ENCODE measurements around the gene PPP1R2B. TPM values are rescaled to one million over a fixed set of nuclear protein-coding genes. Genes with fewer than 3 reads are reported as not detected.
"Not testable (repeated sequence)": the region's sequence is repeated elsewhere in the genome, so short reads cannot be mapped to it uniquely, and the experiment has no call there.

Gene PPP1R2B
- total RNA-seq, 2 donors from 2014 or later, result 0.30 to 0.64 TPM

DNA sequence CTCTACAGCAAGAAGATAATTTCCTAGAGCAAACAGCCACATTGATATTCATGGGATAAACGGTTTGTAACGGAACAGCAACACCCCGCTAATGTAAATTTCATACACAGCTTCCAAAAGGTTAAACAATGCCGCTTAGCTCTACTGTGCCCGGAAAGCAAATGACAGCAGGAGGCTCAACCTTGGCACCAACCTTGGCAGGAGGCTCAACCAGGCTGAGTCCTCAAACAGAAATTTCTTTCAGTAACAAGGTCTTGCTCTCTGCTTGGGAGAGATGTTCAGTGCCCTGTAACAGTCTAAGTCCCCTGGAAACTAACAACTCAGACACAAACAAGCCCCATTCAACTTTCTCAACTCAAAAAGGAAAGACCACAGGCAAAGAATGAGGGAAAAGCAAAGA lies 11.1 kb upstream of the PPP1R2B start:
- ATAC-seq (replicated peaks), result no peak
- H3K9me3 Mint-ChIP-seq, result no peaks in the 10 kb centered on the region
- H3K36me3 Mint-ChIP-seq (ENCODE audit: low read depth), result no peaks in the 10 kb centered on the region
- H3K4me1 Mint-ChIP-seq, result no peaks in the 10 kb centered on the region
- peaks cover 12% of the 10 kb centered on the region for H3K27me3 Mint-ChIP-seq
- H3K27ac Mint-ChIP-seq, result no peak overlapping the region
- no peak overlapping the region for H3K4me3 Mint-ChIP-seq

- no peak overlapping the region for H3K27ac Mint-ChIP-seq
- no peaks in the 10 kb centered on the region for H3K9me3 Mint-ChIP-seq
- H3K4me3 Mint-ChIP-seq, result no peak overlapping the region
- ATAC-seq (replicated peaks), result no peak
- no peaks in the 10 kb centered on the region for H3K4me1 Mint-ChIP-seq
- peaks cover 17% of the 10 kb centered on the region for H3K27me3 Mint-ChIP-seq
- no peaks in the 10 kb centered on the region for H3K36me3 Mint-ChIP-seq (ENCODE audit: low read depth)
These were observed 8.4 kb upstream of the PPP1R2B start for GRCh38 chr5:156841737-156842136.

- ATAC-seq (replicated peaks), result no peak
- H3K9me3 Mint-ChIP-seq, result peaks cover 13% of the 10 kb centered on the region
- no peaks in the 10 kb centered on the region for H3K36me3 Mint-ChIP-seq (ENCODE audit: low read depth)
- H3K4me1 Mint-ChIP-seq, result no peaks in the 10 kb centered on the region
- no peak overlapping the region for H3K4me3 Mint-ChIP-seq
- H3K27me3 Mint-ChIP-seq, result peaks cover 37% of the 10 kb centered on the region
- no peak overlapping the region for H3K27ac Mint-ChIP-seq
These were observed 3.2 kb upstream of the PPP1R2B start for GRCh38 chr5:156846914-156847313.

- Mint-ChIP-seq H3K27me3 (peaks cover 37% of the 10 kb centered on the region), H3K9me3 (peaks cover 13% of the 10 kb centered on the region)
- H3K27ac Mint-ChIP-seq; H3K36me3 Mint-ChIP-seq (ENCODE audit: low read depth); ATAC-seq (replicated peaks); H3K4me1 Mint-ChIP-seq; H3K4me3 Mint-ChIP-seq: not testable (repeated sequence)
These were observed 1.6 kb upstream of the PPP1R2B start for GRCh38 chr5:156848447-156848846.

- H3K4me1 Mint-ChIP-seq, result no peaks in the 10 kb centered on the region
- ATAC-seq (replicated peaks), result no peak
- no peak overlapping the region for H3K4me3 Mint-ChIP-seq
- peaks cover 20% of the 10 kb centered on the region for H3K9me3 Mint-ChIP-seq
- H3K27ac Mint-ChIP-seq, result no peak overlapping the region
- no peaks in the 10 kb centered on the region for H3K36me3 Mint-ChIP-seq (ENCODE audit: low read depth)
- H3K27me3 Mint-ChIP-seq, result peaks cover 41% of the 10 kb centered on the region
These were observed 1.8 kb downstream of the PPP1R2B start for GRCh38 chr5:156851880-156852279.

DNA sequence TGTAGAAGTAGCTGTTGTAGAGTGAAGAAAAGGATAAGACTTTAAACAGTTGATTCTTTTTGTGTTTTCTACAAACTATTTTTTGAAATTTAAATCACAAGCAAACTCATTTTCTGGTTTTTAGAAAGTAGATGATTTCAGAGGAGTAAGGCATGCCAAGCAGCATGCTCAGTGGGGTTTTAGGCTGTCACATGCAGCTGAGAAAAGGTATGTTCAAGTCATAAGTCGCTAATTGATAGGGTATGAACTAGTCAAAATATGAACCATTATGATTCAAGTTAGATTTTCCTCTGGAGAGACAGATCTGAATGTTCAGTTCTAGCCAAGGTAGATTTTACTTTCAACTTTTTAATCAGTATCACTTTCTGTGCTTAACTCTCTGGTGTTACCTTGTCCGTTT lies 3.0 kb downstream of the PPP1R2B start:
- ATAC-seq (replicated peaks), result peak; percentile 46
- H3K36me3 Mint-ChIP-seq (ENCODE audit: low read depth); H3K4me1 Mint-ChIP-seq: not testable (repeated sequence)

DNA sequence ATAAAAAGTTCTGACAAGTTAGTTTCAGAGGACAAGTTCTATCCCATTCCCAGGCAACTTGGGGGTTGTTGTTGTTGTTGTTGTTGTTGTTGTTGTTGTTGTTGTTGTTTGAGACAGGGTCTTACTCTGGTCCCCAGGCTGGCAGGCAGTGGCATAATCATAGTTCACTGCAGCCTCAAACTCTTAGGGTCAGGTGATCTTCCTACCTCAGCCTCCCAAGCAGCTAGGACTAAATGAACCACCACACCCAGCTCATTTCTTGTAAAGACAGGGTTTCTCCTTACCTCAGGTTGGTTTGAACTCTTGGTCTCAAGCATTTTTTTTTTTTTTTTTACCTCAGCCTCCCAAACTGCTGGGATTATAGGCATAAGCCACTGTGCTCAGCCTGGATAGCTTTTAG lies 15.3 kb downstream of the PPP1R2B start:
- Mint-ChIP-seq H3K4me3 (no peak overlapping the region), H3K27ac (no peak overlapping the region), H3K4me1 (no peaks in the 10 kb centered on the region), H3K36me3 (ENCODE audit: low read depth) (no peaks in the 10 kb centered on the region), H3K9me3 (no peaks in the 10 kb centered on the region), H3K27me3 (no peaks in the 10 kb centered on the region)
- ATAC-seq (replicated peaks), result no peak

More for the DNA sequence above, 3.0 kb downstream of the PPP1R2B start:
- H3K4me3 Mint-ChIP-seq, H3K27ac Mint-ChIP-seq: not testable (repeated sequence)
- H3K9me3 Mint-ChIP-seq, result peaks cover 14% of the 10 kb centered on the region
- H3K27me3 Mint-ChIP-seq, result peaks cover 29% of the 10 kb centered on the region

DNA sequence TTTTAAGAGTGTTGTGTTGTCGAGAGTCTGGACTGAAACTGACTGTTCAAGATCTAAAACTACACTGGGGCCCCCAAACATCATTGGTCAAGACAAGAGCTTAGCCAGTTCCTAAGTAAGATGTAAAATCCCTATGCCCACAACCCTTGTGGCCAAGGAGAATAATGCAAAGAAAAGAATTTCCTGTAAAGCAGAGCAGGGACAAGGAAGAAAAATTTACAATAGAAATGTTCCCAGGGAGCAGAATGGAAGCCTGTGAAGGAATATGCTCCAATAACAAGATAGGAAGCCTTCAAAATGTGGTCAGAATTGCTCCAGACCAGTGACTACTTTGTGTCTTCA lies 20.4 kb downstream of the PPP1R2B start:
- Mint-ChIP-seq H3K36me3 (ENCODE audit: low read depth) (no peaks in the 10 kb centered on the region), H3K4me1 (no peaks in the 10 kb centered on the region), H3K9me3 (peaks cover 4% of the 10 kb centered on the region), H3K4me3 (no peak overlapping the region), H3K27ac (no peak overlapping the region), H3K27me3 (no peaks in the 10 kb centered on the region)
- no peak for ATAC-seq (replicated peaks)

DNA sequence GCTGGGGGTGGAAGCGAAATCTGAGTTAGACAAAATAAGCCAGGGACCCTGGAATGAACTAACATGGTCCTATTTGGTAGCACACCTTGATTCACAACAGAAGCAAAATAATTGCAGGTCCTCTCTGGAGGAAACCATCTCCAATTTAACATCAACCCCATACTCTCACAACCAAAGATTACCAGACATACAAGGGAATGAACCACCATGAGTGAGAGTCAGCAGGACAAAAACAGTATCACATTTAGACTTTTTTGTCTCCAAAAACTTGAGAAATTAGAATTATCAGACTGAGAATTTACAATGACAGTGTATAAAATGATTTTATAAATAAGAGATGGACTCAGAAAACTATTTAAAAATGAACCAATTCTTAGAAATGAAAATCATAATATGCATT lies 21.1 kb downstream of the PPP1R2B start:
- H3K4me1 Mint-ChIP-seq, result no peaks in the 10 kb centered on the region
- ATAC-seq (replicated peaks), result no peak
- no peaks in the 10 kb centered on the region for H3K36me3 Mint-ChIP-seq (ENCODE audit: low read depth)
- H3K4me3 Mint-ChIP-seq, result no peak overlapping the region
- no peaks in the 10 kb centered on the region for H3K27me3 Mint-ChIP-seq
- peaks cover 4% of the 10 kb centered on the region for H3K9me3 Mint-ChIP-seq
- H3K27ac Mint-ChIP-seq, result no peak overlapping the region

DNA sequence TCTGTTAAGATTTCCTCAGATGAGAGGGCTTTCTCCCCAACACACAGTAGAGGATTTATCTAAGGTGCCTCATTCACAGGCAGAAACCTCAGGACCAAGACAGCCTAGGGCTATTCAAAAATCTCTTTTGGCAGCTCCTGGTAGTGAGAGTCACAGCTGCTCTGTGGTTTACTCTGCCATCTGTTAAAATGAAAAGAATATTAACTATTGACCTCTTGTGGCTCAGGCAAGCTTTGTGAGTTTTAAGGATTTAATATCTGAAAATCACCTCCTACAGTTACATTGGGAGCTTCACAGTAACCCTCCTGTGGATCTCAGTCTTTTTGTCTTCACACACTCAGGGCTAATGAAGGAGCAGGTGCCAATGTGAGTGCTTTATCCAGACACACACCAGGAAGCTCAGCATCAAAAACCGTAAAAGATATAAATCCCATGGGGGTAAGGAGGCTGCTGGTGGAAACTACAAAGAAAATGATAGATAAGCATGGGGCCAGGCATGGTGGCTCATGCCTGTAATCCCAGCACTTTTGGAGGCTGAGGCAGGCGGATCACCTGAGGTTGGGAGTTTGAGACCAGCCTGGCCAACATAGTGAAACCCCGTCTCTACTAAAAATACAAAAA lies 29.7 kb downstream of the PPP1R2B start:
- Mint-ChIP-seq H3K27ac (no peak overlapping the region), H3K27me3 (no peaks in the 10 kb centered on the region), H3K4me1 (no peaks in the 10 kb centered on the region), H3K9me3 (no peaks in the 10 kb centered on the region), H3K4me3 (no peak overlapping the region), H3K36me3 (ENCODE audit: low read depth) (no peaks in the 10 kb centered on the region)
- no peak for ATAC-seq (replicated peaks)

- no peak overlapping the region for H3K27ac Mint-ChIP-seq
- no peak overlapping the region for H3K4me3 Mint-ChIP-seq
- no peaks in the 10 kb centered on the region for H3K9me3 Mint-ChIP-seq
- H3K36me3 Mint-ChIP-seq (ENCODE audit: low read depth), result no peaks in the 10 kb centered on the region
- no peak for ATAC-seq (replicated peaks)
- no peaks in the 10 kb centered on the region for H3K4me1 Mint-ChIP-seq
- peaks cover 3% of the 10 kb centered on the region for H3K27me3 Mint-ChIP-seq
These were observed 33.3 kb downstream of the PPP1R2B start for GRCh38 chr5:156883316-156883875.

DNA sequence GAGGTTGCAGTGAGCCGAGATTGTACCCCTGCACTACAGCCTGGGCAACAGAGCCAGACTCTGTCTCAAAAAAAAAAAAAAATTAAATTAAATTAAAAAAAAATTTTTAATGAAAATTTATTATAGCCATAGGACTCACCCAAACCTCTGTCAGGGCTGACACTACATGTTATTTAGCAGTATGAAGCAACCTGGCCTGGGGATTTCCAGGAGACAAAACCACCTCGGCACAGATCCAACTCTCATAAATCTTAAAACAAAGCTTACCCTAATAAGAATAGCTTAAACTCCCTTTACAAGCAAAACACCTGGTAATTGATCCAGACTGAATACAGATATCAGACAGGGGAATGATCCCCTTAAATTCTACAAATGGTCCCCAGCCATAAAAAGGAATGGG lies 38.4 kb downstream of the PPP1R2B start:
- H3K9me3 Mint-ChIP-seq, result no peaks in the 10 kb centered on the region
- ATAC-seq (replicated peaks), result no peak
- H3K4me1 Mint-ChIP-seq, result peaks cover 9% of the 10 kb centered on the region
- no peak overlapping the region for H3K27ac Mint-ChIP-seq
- no peak overlapping the region for H3K4me3 Mint-ChIP-seq
- H3K27me3 Mint-ChIP-seq, result peaks cover 3% of the 10 kb centered on the region
- no peaks in the 10 kb centered on the region for H3K36me3 Mint-ChIP-seq (ENCODE audit: low read depth)

DNA sequence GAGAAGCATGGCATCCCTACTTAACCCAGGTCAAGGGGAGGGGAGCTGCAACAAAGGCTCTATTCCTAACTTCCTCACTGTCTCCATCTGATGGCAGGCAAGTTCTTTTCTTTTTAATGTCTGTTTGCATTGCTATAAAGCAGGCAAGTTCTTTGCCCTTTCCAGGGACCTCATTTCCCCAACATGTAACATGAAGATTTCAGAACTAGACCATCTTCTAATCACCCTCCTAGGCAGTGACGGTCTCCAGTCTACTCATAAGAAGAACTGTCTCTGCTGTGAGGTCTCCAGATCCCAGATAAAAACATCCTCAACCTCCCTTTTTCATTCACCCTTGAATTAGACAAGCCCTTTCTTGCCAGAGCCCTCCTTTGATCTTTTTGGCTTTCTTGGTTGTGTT lies 42.1 kb downstream of the PPP1R2B start:
- Mint-ChIP-seq H3K9me3 (no peaks in the 10 kb centered on the region), H3K27me3 (peaks cover 3% of the 10 kb centered on the region), H3K4me3 (no peak overlapping the region), H3K36me3 (ENCODE audit: low read depth) (no peaks in the 10 kb centered on the region), H3K4me1 (peaks cover 11% of the 10 kb centered on the region), H3K27ac (no peak overlapping the region)
- no peak for ATAC-seq (replicated peaks)

DNA sequence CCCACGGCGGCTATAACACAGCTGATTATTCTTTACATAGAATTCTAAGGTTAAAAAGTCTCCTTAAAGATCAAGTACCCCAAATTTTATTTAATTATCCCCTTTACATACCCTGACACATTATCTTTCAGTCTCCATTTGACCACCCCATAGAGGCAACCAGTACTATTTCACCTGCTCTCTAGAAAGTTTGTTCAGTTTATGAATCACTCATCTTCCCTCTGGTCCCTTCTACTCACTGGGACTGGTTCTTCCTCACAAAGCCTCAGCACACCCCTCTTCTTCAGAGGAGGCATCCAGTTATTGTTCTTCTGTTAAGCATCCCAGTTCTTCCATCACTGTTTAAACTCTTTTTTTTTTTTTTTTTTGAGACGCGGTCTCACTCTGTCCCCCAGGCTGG lies 42.8 kb downstream of the PPP1R2B start:
- ATAC-seq (replicated peaks), result peak; percentile 59
- no peak overlapping the region for H3K4me3 Mint-ChIP-seq
- peak overlapping the region; percentile 18 for H3K27ac Mint-ChIP-seq
- no peaks in the 10 kb centered on the region for H3K36me3 Mint-ChIP-seq (ENCODE audit: low read depth)
- peaks cover 3% of the 10 kb centered on the region for H3K27me3 Mint-ChIP-seq
- H3K4me1 Mint-ChIP-seq, result peaks cover 11% of the 10 kb centered on the region
- no peaks in the 10 kb centered on the region for H3K9me3 Mint-ChIP-seq

DNA sequence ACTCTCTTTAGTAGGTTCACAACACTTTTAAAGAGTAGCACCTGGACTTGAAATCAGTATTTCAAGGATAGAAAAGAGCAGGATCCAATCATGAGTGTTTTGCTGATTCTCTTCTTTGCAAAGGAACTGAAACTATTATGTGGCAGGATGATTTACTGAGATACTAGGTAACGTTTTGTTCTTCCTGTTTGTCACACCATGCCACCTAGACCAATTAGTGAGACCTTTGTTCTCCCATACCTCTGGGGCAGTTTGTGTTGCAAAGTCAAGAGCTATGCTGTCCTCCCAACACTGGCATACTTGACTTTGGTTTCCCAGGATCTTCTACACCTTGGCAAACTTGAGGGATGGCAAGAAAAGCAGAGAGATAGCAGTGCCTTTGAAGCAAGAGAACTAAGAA lies 43.4 kb downstream of the PPP1R2B start:
- Mint-ChIP-seq H3K27ac (peak overlapping the region; percentile 18), H3K4me3 (no peak overlapping the region), H3K36me3 (ENCODE audit: low read depth) (no peaks in the 10 kb centered on the region), H3K9me3 (no peaks in the 10 kb centered on the region), H3K27me3 (peaks cover 3% of the 10 kb centered on the region), H3K4me1 (peaks cover 11% of the 10 kb centered on the region)
- ATAC-seq (replicated peaks), result peak; percentile 72

- ATAC-seq (replicated peaks), result no peak
- Mint-ChIP-seq H3K4me3 (no peak overlapping the region), H3K36me3 (ENCODE audit: low read depth) (no peaks in the 10 kb centered on the region), H3K27ac (no peak overlapping the region), H3K9me3 (no peaks in the 10 kb centered on the region), H3K4me1 (peaks cover 7% of the 10 kb centered on the region), H3K27me3 (peaks cover 3% of the 10 kb centered on the region)
These were observed 46.5 kb downstream of the PPP1R2B start for GRCh38 chr5:156896546-156896945.
